GM12874 (cell line): ENCODE data around the gene CRLF1.

Experiments used
- TF ChIP-seq, protein P1 (sequence below): IDR thresholded peaks from 2 replicates; pipeline ENCODE4 v1.5.1; 2011; ENCODE audit warnings: low read depth, mild to moderate bottlenecking, control low read depth, low read length, moderate library complexity; ENCODE audit not compliant: insufficient read depth

The CRLF1 gene

GRCh38 chr19:18597809-18598660 lies 8.6 kb downstream of the CRLF1 start:
- TF ChIP-seq, protein P1, sequence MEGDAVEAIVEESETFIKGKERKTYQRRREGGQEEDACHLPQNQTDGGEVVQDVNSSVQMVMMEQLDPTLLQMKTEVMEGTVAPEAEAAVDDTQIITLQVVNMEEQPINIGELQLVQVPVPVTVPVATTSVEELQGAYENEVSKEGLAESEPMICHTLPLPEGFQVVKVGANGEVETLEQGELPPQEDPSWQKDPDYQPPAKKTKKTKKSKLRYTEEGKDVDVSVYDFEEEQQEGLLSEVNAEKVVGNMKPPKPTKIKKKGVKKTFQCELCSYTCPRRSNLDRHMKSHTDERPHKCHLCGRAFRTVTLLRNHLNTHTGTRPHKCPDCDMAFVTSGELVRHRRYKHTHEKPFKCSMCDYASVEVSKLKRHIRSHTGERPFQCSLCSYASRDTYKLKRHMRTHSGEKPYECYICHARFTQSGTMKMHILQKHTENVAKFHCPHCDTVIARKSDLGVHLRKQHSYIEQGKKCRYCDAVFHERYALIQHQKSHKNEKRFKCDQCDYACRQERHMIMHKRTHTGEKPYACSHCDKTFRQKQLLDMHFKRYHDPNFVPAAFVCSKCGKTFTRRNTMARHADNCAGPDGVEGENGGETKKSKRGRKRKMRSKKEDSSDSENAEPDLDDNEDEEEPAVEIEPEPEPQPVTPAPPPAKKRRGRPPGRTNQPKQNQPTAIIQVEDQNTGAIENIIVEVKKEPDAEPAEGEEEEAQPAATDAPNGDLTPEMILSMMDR, result no peak

DNA sequence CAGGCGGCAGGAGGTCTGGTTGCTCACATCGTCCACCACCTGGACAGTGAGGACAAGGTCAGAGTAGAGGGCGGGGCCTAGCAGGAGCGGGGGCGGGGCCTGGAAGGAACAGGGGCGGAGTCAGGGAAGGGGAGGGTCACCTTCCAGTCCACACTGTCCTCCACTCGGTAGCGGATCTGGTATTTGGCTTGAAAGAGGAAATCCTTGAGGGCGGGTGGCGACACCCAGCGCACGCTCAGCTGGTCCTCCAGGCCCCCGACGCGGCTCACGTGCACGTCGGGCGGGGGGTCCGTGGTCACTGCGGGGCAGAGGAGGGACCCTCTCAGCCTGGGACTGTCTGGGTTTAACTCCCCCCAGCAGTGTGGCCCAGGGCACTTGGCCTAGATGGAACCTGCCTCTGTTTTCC lies 9.8 kb downstream of the CRLF1 start:
- TF ChIP-seq, protein P1, result no peak

GRCh38 chr19:18595475-18595874 lies 11.1 kb downstream of the CRLF1 start:
- TF ChIP-seq, protein P1, result no peak

DNA sequence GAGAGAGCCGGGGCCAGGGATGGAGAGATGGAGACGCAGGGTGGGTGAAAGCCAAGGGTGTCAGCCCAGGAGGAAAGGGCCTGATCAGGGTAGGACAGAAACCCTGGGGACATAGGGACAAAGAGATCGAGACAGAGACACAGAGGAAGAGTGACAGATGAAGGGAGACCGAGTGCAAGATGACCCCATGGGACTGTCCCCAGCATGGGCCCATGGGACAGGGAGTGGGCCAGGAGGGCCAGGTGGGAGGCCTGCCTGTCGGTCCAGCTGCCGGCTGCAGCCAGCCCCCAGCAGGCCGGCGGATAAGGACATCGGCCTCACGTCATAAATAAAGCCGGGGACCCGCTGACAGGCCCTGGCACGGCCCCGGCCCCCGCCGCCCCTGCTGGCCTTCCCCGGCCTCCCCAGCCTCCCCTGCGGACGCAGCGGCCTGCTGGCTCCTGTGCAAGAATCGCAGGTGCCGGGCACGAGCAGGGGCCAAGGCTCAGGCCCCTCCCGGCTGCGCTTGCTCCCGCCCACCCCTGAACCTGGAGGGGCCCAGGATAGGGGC lies 11.7 kb downstream of the CRLF1 start:
- TF ChIP-seq, protein P1, result no peak

DNA sequence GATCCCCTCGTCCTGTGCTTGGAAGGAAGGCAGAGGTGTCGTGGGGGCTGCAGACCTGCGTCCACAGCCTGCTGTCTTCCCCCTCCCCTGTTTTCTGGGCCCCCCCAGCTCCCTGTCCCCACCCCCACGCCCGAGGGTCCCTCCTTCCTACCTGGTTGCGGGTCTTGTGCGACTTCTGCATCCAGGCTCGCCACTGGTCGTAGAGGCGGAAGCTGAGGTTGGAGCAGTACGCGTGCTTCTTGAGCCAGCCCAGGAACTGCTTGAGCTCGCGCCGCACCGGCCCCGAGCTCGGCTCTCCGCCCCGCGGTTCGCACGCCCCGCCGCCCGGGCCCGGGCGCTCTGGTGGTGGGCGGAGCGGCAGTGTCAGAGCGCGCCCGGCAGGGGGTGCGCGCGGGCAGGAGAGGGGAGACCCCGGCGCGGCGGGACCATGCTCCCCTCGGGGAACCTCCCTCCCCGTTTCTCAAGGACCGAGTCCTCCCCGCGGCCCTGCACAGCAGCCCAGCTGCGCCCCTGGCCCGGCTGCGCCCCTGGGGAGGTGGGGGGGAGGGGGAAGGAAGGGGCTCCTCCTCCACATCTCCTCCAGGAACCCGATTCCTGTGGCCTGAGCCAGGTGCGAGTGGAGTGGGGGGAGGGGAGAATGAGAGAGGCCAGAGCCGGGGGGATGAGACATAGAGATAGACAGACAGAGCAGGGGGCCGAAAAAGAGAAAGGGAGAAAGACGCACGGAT lies 12.3 kb downstream of the CRLF1 start:
- TF ChIP-seq, protein P1, result peak; percentile 85

GRCh38 chr19:18593367-18594095 lies 13.1 kb downstream of the CRLF1 start:
- TF ChIP-seq, protein P1, result no peak
